ENCODE results near the gene LRRC74A.
A peak's percentile ranks its signal among the peaks of the same experiment; 100 is the strongest.

Gene LRRC74A

DNA sequence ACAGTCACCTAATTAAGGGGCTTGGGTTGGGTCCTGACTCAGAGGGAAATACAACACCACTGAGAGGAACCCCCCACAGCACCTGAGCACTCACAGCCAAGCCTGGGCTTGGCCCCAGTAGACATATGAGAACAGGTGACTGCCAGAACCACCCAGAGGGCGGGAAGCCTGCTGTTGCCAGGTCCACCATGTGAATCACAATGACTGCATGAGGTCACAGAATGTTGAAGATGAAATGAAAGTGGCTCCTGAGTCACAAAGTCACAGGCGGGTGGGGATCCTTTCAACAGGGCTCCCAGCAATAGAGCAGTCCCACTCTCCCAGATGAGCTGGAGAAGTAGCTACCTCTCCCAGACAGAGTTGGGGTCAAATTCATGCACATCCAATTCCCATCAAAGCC lies at the start of gene LRRC74A:
Gene LRRC74A, plus strand, starts transcription at position 287 of the 400 bp plus-strand sequence. CDS start 290 bp downstream, outside the sequence.
- no peak for DNase-seq

DNA sequence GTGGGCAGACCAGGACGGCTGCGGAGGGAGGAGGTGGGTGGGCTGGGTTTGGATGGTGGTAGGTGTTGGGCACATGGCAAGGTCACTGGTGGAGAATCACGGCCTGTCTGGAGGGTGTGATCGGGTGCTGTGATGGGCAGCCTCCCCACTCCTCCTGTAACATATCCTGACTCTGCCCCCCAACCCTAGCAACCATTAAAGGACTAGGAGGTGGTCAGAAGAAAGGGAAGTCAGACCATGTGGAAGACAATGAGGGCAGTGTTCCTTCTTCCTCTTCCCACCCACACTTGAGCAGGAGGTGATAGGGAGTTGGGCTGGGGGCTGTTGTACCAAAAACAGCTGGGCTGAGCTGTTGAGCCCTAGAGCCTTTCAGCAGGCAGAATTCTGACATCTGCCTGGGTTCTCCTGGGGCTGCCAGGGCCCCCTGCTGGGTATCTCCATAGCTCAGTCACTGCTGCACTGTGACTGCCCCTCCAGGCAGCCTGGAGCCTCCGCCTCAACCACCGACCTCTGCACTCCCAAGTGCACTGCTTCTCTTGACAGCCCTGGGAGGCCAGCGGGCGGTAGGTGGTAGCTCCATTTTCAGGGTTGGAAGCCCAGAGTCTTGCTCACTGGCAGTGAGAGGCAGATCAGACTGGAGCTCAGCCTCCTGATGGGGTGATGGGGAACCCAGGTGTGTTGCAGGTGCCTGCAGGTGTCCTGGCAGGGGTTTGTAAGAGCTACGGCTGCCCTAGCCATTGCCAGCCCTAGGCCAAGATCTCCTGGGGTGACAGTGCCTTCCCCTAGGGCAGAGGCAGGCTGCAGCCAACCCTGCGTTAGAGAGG lies 49.6 kb upstream of the LRRC74A start:
- no peak for DNase-seq

DNA sequence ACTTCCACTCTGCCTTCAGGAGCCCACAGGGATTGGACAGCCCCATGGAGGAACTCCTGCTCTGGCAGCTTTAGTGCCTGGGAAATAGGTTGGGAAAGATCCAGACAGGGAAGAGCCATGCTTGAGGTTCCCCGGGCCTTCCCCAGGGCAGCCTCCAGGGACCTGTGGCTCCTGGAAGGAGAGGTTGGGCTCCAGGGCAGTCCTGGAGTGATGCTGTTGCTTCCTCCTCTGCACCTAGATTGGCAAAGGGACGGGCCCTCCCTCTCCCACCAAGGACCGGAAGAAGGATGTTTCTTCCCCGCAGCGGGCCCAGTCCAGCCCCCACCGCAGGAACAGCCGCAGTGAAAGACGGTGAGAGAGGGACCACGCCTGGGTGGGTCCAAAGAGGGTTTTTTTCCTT lies 48.5 kb upstream of the LRRC74A start:
- no peak for DNase-seq

DNA sequence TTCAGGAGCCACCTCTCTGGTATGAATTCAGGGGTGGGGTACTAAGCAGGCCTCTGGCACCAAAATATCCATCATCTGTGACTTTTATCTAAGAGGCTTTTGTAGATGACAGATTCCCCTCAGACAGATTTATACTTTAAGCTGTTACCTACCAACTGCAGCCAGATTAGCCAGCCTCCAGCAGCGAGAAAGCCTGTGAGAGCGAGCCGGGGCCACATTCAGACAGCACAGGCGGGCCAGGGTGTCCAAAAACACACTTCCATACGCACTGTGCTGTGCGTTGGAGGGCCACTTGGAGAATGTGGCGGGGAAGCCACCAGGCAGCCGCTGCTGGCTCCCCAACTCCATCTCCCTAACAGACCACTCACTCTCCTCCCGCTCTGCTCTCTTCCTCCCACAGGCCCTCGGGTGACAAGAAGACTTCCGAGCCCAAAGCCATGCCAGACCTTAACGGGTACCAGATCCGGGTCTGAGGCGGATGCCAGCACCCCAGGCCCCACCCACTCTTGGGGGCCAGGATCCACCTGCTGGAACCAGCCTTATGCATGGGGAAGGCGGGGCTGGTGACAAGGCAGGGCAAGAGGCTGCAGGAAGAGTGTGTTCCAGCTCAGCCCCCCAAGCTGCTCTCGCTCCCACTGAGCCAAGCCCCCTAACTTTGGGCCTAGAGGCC lies 47.5 kb upstream of the LRRC74A start:
- DNase-seq: no peak

DNA sequence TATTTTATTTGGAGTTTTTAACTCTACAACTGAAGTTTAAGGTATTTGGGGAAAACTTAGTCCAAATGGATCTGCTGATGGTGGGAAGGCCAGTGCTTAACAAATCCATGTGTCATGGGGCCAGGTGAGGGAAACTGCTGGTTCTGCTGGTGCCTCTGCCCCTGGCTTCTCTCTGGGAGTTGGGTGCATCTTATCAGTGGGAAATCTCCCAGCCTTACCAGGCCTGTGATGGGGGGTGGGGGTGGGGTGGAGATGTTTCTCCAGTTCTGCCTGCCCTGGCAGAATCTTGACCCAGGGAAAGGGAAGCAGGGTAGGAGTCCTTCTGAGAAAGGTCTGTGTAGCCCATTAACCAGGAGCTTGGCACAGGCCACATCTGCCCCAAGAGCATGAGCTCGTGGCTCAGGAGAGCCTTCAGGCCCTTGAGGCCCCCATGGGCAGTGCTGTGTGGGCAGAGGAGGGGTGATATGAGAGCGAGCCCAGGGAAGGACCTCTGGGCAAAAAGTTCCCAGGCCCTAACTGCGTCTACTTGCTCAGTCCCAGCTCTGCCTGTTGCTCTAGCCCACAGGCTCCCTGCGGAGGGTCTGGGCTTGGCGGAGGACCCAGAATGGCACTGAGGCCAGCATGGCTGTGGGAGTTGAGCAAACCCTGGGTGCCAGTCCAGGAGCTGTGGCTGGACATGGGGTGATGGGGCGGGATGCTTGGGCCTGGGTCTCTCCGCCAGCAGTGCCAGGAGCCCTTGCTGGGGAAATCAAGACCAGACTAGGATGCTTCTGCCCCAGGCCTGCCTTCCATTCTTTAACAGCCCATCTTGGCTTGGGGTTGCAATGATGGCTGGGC lies 46.8 kb upstream of the LRRC74A start:
- no peak for DNase-seq

DNA sequence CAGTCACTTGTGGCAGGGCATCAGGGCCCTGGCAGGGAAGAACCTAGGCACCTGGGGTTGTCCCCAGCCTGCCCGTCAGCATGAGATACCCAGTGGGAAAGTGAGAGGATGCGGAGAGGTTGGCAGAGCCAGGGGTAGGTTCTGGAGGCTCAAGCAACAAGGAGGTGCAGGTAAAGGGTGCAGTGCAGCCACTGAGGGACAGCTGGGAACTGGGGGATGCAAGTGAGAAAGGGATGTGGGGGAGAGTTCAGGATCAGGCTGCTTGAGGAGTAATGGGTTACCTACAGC lies 46.2 kb upstream of the LRRC74A start:
- no peak for DNase-seq

DNA sequence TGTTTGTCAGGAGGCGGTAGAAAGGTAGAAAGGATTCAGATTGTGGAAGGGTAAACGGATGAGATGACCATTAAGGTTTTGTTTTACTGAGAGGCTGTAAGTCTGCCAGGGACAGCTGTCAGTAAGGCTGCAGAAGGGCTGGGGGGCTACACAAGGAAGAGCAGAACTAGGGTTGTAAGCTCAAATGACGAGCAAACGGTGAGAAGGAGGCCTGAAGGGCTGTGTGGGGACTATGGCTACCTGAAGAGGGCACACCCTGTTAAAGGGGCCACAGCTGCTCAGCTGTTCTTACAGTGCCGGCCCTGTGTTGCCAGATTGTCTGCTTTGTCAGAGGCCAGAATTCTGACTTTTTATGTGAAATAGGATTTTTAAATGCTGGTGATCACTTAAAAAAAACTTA lies 45.8 kb upstream of the LRRC74A start:
- DNase-seq: no peak

DNA sequence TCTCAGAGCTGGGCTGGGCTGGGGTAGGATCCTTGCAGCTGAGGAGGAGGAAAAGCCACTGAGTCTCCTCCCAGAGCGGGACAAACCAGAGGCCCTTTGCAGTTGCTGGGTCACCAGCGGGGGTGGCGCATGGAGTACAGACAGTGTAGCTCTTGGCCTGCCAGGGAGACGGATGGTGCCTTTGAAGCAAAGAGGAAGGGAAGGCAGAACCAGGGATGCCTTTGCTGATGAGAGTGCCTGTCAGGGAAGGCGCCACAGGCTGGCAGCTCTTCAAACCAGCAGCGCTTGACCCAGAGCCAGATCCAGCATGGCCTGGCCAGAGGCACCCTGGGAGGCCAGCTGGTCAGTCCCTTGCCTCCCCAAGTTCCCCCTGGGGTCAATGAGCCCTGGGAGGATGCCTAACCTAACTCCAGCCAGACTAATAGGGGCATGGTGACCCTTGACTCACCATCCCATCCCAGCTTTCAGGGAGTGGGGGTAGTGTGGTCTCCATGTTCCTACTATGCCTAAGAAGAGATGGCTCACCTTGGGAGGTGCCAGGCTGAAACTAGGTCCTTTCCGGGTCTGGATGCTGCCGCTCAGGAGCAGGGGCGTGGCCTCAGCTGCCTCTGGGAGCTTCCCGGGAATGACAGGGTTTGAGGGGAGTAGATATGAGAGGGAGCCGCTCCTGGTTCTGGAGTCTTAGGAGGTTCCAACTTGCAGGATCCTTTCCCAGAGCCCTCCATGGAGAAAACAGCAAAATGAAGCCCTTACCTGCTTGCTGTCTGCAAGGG lies 45.1 kb upstream of the LRRC74A start:
- no peak for DNase-seq

DNA sequence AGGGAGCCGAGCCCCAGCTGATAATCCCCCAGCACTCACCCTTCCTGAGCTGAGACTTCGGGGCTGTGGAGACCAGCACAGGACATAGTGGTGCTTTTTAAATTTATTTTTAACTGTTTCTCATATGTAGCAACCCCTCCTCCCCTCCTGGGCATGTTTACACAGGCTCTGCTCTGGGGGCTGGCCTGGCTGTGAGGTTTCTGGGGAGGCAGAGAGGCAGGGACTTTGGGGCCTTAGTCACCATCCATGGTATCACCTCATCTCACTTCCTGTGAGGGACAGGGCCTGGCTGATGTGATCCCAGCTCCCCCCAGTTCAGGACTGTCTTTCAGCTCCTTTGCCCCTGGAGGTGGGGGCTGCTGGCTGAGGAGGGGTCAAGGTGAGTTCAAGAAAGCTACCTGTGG lies 44.6 kb upstream of the LRRC74A start:
- DNase-seq: peak; percentile 24

DNA sequence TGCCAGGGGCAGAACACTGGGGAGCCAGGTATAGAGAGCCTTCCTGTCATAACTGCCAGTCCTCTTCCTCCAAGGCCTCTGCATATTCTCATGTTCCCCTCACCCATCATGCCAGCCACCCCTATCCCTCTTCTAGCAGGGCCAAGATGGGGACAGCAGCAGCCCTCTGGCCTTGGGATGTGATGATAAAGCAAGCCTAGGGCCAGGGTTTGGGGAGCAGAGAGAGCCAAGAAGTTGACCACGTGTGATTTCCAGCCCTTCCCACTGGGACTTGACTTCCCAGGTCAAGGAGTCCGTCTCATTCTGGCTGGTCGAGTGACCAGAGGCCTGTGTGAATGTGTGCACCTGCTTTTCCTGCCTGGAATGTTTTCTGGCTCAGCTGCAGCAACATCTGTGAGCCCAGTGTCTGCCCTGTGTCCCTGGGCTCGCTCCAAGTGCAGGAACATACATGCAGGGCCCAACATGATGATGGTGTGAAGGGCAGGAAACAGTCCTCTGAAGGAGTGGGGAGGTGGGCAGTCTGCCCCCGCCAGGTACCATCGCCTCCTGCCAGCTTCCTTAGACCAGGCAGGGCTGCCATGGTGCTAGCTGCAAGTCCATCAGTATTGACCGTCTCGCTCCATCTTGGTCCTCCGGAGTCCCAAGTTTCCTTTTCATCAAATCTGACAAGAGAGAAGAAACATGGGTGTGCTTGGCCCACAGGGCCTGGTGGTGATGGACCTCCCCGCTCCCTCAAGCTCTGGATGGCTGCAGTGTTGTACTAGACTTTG lies 43.9 kb upstream of the LRRC74A start:
- no peak for DNase-seq

DNA sequence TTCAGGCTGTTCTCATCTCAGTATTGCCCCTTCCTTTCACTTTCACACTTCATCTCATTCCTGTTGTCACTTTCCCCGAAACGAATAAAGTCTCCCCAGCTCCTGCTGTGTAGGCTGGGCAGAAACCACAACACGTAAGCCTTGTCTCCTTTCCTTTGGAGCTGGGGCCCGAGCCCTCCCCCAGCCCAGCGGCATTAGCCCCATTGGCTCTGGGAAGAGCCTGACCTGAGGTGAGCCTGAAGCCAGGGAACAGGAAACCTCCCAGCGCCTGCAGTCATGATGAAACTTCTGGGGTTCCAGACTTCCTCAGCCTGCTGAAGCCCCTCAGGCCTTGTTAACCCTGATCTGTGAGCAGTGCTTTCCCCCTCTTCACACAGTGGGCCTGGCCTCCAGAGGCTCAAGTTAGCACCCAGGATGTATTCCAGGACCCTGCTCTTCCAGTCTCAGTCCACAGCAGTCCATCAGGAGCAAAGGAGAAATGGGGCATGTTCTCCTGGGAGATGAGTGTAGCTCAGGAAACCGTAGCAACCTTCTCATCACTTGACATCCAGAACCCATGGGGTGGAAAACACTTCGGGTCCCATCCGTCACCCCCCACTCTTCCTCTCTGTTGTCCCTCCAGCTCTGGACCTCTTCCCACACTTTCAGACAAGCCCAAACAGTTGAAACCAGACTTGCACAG lies 43.2 kb upstream of the LRRC74A start:
- DNase-seq: peak; percentile 57

DNA sequence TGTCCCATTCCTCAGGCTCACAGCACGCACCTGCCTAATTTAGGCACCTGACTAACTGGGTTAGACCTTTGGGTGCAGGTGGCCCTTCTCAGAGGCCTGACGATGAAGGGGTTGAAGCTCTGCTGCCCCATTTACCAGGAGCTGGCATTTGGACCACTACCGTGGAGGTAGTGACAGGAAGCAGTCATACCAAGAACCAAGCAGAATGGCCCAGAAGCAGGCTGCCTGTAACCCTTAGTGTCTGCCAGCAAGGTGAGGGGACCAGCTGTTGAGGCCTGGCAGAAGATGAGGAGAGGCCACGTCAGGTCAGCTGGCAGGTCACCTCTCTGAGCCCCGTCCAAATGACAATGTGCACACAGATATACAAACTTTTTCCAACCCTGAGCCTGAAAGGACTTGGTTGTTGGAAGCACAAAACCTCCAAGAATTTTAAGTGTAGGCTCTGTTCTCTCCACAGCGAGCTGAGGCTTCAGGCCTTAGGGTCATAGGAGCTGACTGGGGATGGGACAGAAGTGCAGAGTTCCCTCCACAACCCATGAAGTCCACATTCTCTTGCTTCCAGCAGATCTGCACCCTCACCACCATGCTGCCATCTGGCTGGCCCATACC lies 41.8 kb upstream of the LRRC74A start:
- no peak for DNase-seq

DNA sequence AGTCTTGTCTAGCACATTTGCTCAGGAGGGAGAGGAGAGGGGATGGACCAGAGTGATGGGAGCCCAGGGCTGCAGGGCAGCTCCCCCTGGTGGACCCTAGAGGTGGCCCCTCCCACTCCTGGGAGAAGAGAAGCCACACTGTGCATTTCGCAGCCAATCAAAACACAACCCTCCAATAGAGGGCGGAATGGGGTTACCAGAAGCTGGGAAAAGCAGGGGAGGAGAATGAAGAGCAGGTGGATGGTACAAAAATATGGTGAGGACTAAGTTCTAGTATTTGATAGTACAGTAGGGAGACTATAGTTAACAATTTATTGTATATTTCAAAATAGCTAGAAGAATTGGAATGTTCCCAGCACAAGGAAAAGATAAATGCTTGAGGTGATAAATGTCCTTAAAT lies 41.3 kb upstream of the LRRC74A start:
- DNase-seq: peak; percentile 52

DNA sequence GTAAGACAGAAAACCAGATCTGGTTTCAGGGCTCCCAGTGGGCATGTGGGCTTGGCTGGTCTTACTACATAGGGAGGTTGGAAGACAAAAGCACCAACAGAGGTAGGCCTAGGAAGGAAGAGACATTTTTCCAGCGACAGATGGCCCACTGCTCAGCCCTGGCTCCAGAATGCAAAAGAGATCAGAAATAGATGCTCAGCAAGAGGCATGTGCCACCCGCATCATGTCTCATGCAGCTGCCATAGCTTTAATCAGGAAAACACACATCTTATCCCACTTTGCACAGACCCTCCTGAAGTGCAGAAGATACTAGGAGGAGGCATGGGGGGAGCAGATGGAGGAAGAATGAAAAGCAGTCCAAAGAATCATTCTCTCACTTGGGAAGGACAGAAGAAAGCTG lies 39.6 kb upstream of the LRRC74A start:
- no peak for DNase-seq

DNA sequence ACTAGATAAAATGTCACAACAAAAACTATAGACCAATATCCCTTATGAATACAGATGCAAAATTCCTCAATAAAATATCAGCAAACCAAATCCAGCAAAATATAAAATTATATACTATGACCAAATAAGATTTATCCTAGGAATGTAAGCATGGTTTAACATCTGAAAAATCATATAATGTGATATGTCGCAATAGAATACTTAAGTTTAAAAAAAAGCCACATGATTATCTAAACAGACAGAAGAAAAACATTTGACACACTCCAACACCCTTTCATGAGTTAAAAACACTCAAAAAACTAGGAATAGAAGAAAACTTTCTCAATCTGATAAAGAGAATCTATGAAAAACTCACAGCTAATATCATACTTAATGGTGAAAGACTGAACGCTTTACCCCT lies 33.8 kb upstream of the LRRC74A start:
- DNase-seq: no peak

DNA sequence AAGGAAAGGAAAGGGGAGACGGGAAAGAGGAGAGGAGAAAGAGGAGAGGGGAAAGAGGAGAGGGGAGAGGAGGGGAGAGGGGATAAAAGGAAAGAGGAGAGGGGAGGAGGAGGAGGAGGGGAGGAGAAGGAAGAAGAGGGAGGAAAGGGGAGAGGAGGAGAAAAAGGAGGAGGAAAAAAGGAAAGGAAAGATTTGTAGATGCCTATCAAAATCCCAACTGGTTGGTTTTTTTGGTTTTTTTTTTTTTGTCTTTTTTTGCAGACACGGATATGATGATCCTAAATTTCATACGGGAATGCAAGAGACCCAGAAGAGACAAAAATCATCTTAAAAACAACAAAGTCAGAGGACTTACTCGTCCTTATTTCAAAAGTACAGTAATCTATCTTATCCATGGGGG lies 32.9 kb upstream of the LRRC74A start:
- DNase-seq: no peak

DNA sequence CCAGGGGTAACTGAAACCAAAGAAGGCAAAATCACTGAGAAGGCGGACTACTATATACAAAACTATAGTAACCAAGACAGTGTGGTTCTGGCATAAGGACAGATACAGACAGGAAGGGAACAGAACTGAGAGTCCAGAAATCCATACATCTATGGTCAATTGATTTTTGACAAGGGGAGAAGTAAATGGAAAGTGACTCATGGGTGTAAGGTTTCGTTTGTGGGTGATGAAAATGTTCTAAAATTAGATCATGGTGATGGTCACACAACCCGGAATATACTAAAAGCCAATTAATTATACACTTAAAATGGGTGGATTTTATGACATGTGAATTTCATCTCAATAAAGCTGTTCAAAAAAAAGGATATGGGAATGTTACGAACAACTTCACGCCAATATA lies 32.3 kb upstream of the LRRC74A start:
- DNase-seq: no peak

DNA sequence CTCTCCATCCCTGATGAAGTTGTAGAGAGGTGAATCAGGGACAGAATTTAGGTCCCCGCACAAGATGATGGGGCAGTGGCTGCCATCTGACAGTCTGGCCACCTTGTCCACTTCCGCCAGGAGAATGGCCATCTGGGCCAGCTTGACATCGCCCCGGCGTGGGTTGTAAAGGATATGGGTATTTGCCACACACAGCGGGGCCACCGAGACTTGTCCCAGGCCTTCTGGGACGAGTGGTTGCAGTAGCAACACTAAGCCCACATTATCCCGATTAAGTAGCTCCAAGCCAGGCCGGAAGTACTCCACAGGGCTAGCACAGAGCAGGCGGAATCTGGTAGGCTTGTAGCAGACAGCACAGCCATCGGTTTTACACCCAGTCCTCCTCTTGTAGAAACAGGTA lies 19.8 kb upstream of the LRRC74A start:
- DNase-seq: no peak

DNA sequence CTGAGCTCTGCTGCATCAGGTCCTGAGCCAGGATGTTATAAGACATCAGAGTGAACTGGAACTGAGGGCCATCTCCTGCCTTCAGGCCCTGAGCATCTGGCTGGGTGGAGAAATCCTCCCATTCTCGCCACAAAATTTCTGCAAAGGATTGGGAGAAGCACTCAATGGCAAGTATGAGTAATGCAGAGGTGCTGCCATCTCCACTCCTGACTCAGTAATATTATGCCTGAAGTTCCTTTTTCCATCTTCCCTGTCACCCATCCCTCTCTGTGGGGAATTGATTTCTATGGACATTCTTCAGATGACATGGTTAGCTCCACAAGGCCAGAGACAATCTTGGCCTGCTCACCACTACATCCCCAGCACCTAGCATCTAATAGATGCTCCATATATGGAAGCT lies 18.2 kb upstream of the LRRC74A start:
- DNase-seq: no peak

DNA sequence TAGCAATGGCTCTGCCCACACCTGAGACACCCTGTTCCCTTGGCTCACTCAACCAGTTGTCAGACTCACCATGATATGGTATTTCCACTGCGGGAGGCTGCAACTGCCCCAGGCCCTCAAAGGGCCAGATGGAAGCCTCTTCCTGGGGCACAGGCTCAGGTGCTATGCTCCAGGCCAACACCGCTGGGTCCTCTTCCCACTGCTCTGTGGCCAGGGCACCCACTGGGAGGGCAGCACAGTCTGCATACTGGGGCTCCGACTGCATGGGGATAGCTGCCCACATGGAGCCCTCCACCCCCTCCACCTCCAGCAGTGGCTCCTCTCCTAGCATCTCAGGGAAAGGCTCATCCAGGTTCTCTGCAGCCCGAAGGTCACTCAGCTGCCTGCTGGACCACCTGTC lies 17.2 kb upstream of the LRRC74A start:
- no peak for DNase-seq

DNA sequence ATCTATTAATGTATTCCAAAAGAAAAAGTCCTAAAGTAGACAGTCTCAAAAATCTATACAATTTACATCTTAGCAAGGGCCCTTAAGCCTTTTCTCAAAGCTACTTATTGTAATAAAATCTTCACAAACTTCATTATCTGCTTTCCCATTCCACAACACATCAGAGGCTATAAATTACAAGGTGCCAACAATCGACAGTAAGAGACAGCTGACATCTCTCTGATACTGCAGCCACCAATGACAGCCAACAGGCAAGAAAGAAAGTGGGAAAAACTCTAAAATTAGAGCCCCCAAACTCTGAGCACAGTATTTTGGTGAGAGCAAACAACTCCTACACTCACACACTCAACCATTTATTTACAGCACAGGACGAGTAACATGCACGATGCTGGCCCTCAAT lies 15.7 kb upstream of the LRRC74A start:
- DNase-seq: no peak
